Measurements from ENCODE around the gene CCNH.

GRCh38 chr5:87398981-87399614, 13.6 kb downstream of the CCNH start:
- TF ChIP-seq GLI2 (tag by site-specific recombination; IDR thresholded peaks at IDR 0.05; ENCODE audit: borderline replicate concordance, low read depth), result no peak
- TF ChIP-seq ZNF121 (tag by site-specific recombination; IDR thresholded peaks at IDR 0.05), result no peak
- TF ChIP-seq ZNF529 (tag by site-specific recombination; IDR thresholded peaks at IDR 0.05; ENCODE audit: insufficient replicate concordance), result no peak
- no peak for TF ChIP-seq ZSCAN18 (tag by site-specific recombination; IDR thresholded peaks at IDR 0.05)
- TF ChIP-seq REPIN1 (tag by site-specific recombination; IDR thresholded peaks at IDR 0.05; ENCODE audit: low read depth), result no peak
- TF ChIP-seq ZEB2 (tag by site-specific recombination; IDR thresholded peaks at IDR 0.05), result no peak
- TF ChIP-seq ZNF555 (tag by site-specific recombination; conservative IDR thresholded peaks at IDR 0.05), result no peak
- no peak for TF ChIP-seq SCRT1 (tag by site-specific recombination; IDR thresholded peaks at IDR 0.05; ENCODE audit: borderline replicate concordance)
- no peak for TF ChIP-seq ZNF621 (tag by site-specific recombination; IDR thresholded peaks at IDR 0.05)
